Measurements from ENCODE around the gene CACNA1H.

GRCh38 chr16:1154291-1154886 lies 1.5 kb downstream of the CACNA1H start:
- no peak for TF ChIP-seq CTCF (IDR thresholded peaks at IDR 0.05)
- no peak for TF ChIP-seq POLR2A (IDR thresholded peaks at IDR 0.05)

Data from testis (tissue), 2 donors.